Adrenal gland (tissue), 5 donors: Measurements from ENCODE around the gene AK3.
A peak's percentile ranks its signal among the peaks of the same experiment; 100 is the strongest.

Experiments
- CTCF ChIP-seq, 6 experiments: fragments of 450-650 bp in 4 of 6; fragments of 200-600 bp in 2 of 6; sonication (generic) in 1 of 6; IDR thresholded peaks; 1 replicate in 5 of 6; 2 replicates in 1 of 6; pipeline versions ENCODE4 v1.5.1 to v1.8.0; 2016 to 2021; ENCODE audit warnings: antibody characterized with exemption in 6 of 6, mild to moderate bottlenecking in 2 of 6, moderate library complexity in 1 of 6
- POLR2A ChIP-seq, 2 donors: fragments of 450-650 bp; IDR thresholded peaks; one replicate each; pipeline ENCODE4 v1.6.1; 2017; ENCODE audit warnings: antibody characterized with exemption in 2 of 2, mild to moderate bottlenecking in 2 of 2, moderate library complexity in 1 of 2
- donor health status: DM: no; HTN: no; CAD: no.

- TF ChIP-seq CTCF (IDR thresholded peaks at IDR 0.05), result peak; percentile 72 to 94 (median 82)
- no peak for TF ChIP-seq POLR2A (IDR thresholded peaks at IDR 0.05)
Observed at GRCh38 chr9:4762108-4762885, 21.3 kb upstream of the AK3 start.
